Esophagus squamous epithelium (tissue), 5 donors: ENCODE results near the gene ERP29. TPM values are rescaled to one million over a fixed set of nuclear protein-coding genes. Genes with fewer than 3 reads are reported as not detected.

Experiments
- DNase-seq: peaks from one replicate; lab custom pipeline; 2025; lab: John Stamatoyannopoulos, UW
- H3K27ac ChIP-seq, 4 donors: fragments of 200-600 bp; sonication (generic); one replicate each; pipeline ENCODE4 v1.5.1; 2016 to 2019; ENCODE audit warnings: mild to moderate bottlenecking in 1 of 4
- H3K27me3 ChIP-seq, 4 donors: fragments of 200-600 bp; sonication (generic); 1 replicate in 3 of 4; 2 replicates in 1 of 4; pipeline versions ENCODE4 v1.5.1 to v1.6.0; 2017 to 2021; ENCODE audit warnings: antibody characterized with exemption in 1 of 4
- H3K36me3 ChIP-seq, 3 donors: fragments of 200-600 bp; sonication (generic); one replicate each; pipeline ENCODE4 v1.5.1; 2016 to 2019
- H3K4me1 ChIP-seq, 3 donors: fragments of 200-600 bp; sonication (generic); one replicate each; pipeline ENCODE4 v1.5.1; 2017 to 2019
- H3K4me3 ChIP-seq, 4 donors: fragments of 200-600 bp; sonication (generic); 1 replicate in 3 of 4; 2 replicates in 1 of 4; pipeline ENCODE4 v1.5.1; 2016 to 2019; ENCODE audit warnings: mild to moderate bottlenecking in 2 of 4, moderate library complexity in 1 of 4
- H3K9me3 ChIP-seq, 3 donors: fragments of 200-600 bp; sonication (generic); one replicate each; pipeline ENCODE4 v1.5.1; 2016 to 2019
- POLR2A ChIP-seq, 4 donors: fragments of 450-650 bp; IDR thresholded peaks; one replicate each; pipeline ENCODE4 v1.6.1; 2017; ENCODE audit warnings: antibody characterized with exemption in 4 of 4, mild to moderate bottlenecking in 4 of 4, moderate library complexity in 3 of 4
- WGBS, 2 donors: methylation state at CpG; one replicate each; pipeline ENCODE4 v1.1.5; 2018; 5-methylcytosine and 5-hydroxymethylcytosine counted together
- intact Hi-C: fragments of 100-400 bp; cut with DNase I; formaldehyde crosslinking; loops from one replicate; pipeline ENCODE4 v1.15.0; 2022
- total RNA-seq, 4 donors: library from RNA; depleted of rRNA; stranded (reverse); fragments of >200 nt; gene quantifications; one replicate each; pipeline ENCODE4 v1.1.0, GENCODE V29; 2016
- TF ChIP-seq, protein P1 (sequence below), 6 experiments: fragments of 450-650 bp in 4 of 6; fragments of 200-600 bp in 2 of 6; sonication (generic) in 2 of 6; IDR thresholded peaks; one replicate each; pipeline ENCODE4 v1.5.1; 2016 to 2019; ENCODE audit warnings: antibody characterized with exemption in 6 of 6, mild to moderate bottlenecking in 4 of 6, moderate library complexity in 4 of 6
- donor health status: DM: yes; HTN: yes; CAD: no.

ERP29 gene
- total RNA-seq = 10 to 100 TPM; 35.3 to 61.4 (median 44.2) TPM

DNA sequence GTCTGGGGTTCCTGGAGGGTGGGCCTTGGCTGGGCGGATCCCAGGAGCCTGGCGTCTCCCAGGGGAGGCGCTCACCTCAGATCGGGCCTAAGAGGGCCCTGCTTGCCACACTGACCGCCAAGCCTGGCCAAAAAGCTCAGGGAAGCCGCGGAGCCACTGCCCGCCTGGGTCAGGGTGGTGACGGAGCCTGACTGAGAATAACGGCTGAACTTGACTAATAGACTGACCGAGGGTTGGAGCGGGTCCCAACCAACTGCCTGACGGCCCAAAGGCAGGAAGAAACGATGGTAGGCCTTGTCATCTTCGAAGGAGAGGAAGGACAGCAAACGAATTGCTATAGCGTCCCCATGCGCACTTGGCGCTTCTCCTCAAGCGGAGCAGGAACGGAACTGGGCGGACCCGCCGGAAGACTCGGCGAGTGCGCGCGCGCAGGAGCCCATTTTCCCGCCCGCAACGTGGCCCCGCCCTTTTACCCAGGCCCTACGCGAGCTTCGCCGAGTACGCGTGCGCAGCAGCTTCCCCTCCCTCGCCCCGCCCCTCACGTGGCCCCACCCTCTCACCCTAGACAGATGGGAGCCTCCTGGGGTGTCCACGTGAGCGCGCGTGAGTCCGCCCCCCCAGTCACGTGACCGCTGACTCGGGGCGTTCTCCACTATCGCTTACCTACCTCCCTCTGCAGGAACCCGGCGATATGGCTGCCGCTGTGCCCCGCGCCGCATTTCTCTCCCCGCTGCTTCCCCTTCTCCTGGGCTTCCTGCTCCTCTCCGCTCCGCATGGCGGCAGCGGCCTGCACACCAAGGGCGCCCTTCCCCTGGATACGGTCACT, at the start of gene ERP29, which contains the start of gene TMEM116:
ERP29 (plus strand) TSS at position 652 of the 826 bp plus-strand sequence; CDS start at position 692, 40 bp downstream.
TMEM116 (minus strand) TSS at position 391 of the 826 bp plus-strand sequence. CDS start 7,895 bp downstream, outside the sequence.
- peak; percentile 96 for DNase-seq
- Histone ChIP-seq H3K9me3 (no peaks in the 10 kb centered on the region), H3K36me3 (peaks cover 0 to 18% (median 0%) of the 10 kb centered on the region in 3 donors), H3K27me3 (no peaks in the 10 kb centered on the region), H3K27ac (peak within 1 kb of the TSS; percentile 94 to 100 (median 98)), H3K4me1 (peaks cover 17 to 72% (median 28%) of the 10 kb centered on the region in 3 donors), H3K4me3 (peak within 1 kb of the TSS; percentile 82 to 100 (median 96))
- intact Hi-C loops = no loop called here
- TF ChIP-seq POLR2A (IDR thresholded peaks at IDR 0.05) = peak in 3 of 4 donors; percentile 54 to 95 (median 89)
- TF ChIP-seq, protein P1, sequence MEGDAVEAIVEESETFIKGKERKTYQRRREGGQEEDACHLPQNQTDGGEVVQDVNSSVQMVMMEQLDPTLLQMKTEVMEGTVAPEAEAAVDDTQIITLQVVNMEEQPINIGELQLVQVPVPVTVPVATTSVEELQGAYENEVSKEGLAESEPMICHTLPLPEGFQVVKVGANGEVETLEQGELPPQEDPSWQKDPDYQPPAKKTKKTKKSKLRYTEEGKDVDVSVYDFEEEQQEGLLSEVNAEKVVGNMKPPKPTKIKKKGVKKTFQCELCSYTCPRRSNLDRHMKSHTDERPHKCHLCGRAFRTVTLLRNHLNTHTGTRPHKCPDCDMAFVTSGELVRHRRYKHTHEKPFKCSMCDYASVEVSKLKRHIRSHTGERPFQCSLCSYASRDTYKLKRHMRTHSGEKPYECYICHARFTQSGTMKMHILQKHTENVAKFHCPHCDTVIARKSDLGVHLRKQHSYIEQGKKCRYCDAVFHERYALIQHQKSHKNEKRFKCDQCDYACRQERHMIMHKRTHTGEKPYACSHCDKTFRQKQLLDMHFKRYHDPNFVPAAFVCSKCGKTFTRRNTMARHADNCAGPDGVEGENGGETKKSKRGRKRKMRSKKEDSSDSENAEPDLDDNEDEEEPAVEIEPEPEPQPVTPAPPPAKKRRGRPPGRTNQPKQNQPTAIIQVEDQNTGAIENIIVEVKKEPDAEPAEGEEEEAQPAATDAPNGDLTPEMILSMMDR (IDR thresholded peaks at IDR 0.05) = peak; percentile 29 to 80 (median 69)
- WGBS, 2 donors = 0 to 2% methylated on average over 17 to 20 of the region's 67 CpGs

DNA sequence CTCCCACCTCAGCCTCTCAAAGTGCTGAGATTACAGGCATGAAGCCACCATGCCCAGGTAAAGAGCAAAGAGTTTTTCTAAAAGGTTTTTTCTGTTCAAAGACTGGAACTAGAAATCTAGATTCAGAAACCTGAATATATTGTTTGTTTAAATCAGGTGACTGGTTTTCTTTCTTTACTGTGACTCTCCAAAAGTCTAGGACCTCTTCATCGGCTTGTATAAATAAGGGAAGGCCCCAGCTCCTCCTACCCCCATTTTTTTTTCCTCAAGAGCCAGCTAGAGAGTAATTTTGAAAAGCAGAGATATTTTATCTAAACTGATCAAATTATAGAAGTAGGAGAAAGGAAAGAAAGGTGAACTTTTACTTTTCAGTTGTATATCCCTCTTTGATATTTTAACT, 48.3 kb upstream of the ERP29 start:
- Histone ChIP-seq H3K4me1 (no peaks in the 10 kb centered on the region), H3K27me3 (no peaks in the 10 kb centered on the region), H3K9me3 (peaks cover 0 to 2% (median 0%) of the 10 kb centered on the region in 3 donors), H3K4me3 (no peak overlapping the region), H3K36me3 (peaks cover 0 to 11% (median 0%) of the 10 kb centered on the region in 3 donors), H3K27ac (no peak overlapping the region)
- intact Hi-C loops = no loop called here
- no peak for DNase-seq
- WGBS, 2 donors = 60 to 95% methylated on average over 1 of the region's 1 CpG
- TF ChIP-seq POLR2A (IDR thresholded peaks at IDR 0.05) = no peak
- TF ChIP-seq, protein P1 (IDR thresholded peaks at IDR 0.05) = no peak

DNA sequence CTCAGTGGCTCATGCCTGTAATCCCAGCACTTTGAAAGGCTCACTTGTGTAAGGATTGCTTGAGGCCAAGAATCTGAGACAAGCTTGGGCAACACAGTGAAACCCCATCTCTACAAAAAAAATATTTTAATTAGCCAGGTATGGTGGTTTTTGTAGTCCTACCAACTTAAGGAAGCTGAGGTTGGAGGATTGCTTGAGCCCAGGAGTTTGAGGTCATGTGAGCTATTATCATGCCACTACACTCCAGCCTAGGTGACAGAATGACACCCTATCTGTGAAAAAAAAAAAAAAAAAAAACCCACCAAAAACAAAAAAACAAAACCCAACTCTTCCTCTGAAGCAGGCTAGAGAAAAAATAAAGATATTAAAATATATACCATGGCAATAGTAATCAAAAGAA, 41.4 kb upstream of the ERP29 start:
- no peak overlapping the region for H3K4me3 ChIP-seq
- no peaks in the 10 kb centered on the region for H3K27me3 ChIP-seq
- intact Hi-C loops = no loop called here
- H3K36me3 ChIP-seq = peaks cover 0 to 18% (median 0%) of the 10 kb centered on the region in 3 donors
- no peak for DNase-seq
- H3K27ac ChIP-seq = no peak overlapping the region
- H3K9me3 ChIP-seq = peaks cover 0 to 15% (median 3%) of the 10 kb centered on the region in 3 donors
- TF ChIP-seq, protein P1 (IDR thresholded peaks at IDR 0.05) = no peak
- TF ChIP-seq POLR2A (IDR thresholded peaks at IDR 0.05) = no peak
- no peaks in the 10 kb centered on the region for H3K4me1 ChIP-seq

DNA sequence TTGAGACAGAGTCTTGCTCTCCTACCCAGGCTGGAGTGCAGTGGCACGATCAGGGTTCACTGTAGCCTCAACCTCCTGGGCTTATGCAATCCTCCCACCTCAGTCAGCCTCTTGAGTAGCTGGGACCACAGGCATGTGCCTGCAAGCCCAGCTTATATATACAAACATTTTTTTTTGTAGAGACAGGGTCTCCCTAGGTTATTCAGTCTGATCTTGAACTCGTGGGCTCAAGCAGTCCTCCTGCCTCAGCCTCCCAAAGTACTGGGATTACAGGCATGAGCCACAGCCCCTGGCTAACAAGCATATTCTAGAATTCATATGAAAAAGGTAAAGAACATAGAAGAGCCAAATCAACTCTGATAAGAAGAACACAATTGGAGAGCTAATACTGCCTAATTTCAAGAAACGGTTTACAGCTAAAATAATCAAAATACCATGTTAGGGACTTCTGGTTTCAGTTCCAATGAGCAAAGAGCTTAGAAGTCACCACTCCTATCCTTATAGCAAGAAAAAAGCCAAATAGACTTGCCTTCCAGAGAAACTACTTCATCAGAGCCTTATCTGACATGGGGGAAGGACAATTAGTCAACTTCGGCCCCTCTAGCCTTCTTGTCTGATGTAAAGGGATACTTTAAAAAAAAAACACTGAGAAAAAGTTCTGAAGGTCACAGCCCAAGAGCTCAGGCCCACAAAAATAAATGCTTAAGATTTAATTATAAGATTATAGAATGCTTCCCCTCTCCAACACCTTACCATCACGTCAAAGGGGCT, 37.9 kb upstream of the ERP29 start:
- no peaks in the 10 kb centered on the region for H3K4me1 ChIP-seq
- intact Hi-C loops = no loop called here
- H3K27me3 ChIP-seq = no peaks in the 10 kb centered on the region
- TF ChIP-seq POLR2A (IDR thresholded peaks at IDR 0.05) = no peak
- TF ChIP-seq, protein P1 (IDR thresholded peaks at IDR 0.05) = no peak
- H3K36me3 ChIP-seq = peaks cover 0 to 18% (median 0%) of the 10 kb centered on the region in 3 donors
- no peak overlapping the region for H3K27ac ChIP-seq
- no peak for DNase-seq
- H3K9me3 ChIP-seq = peaks cover 0 to 9% (median 3%) of the 10 kb centered on the region in 3 donors
- no peak overlapping the region for H3K4me3 ChIP-seq
- 76 to 80% methylated on average over 5 of the region's 5 CpGs for WGBS, 2 donors
